A673 (cell line): Measurements from ENCODE around the gene CCL13. TPM values are rescaled to one million over a fixed set of nuclear protein-coding genes. Genes with fewer than 3 reads are reported as not detected.

Source experiments
- BruUV-seq: library from RNA; stranded (reverse); fragments of 400-500 nt; replicated peaks from 2 replicates; lab custom pipeline; 2021; lab: Mats Ljungman, UMichigan
- CTCF ChIA-PET: fragments of 300-600 bp; sonication (Branson Sonifier 250); formaldehyde crosslinking; loops from one replicate; lab custom pipeline; 2022; ENCODE audit warnings: antibody characterized with exemption; lab: Charles Lee
- POLR2A ChIA-PET: fragments of 300-600 bp; sonication (Branson Sonifier 250); formaldehyde crosslinking; loops from one replicate; lab custom pipeline; 2022; ENCODE audit warnings: antibody characterized with exemption; ENCODE audit not compliant: low non-redundant PET; lab: Charles Lee
- DNase-seq: peaks from one replicate; pipeline ENCODE4 v3.0.0-alpha.2; 2015; ENCODE audit warnings: low spot score
- H3K27ac ChIP-seq: fragments of 200-600 bp; sonication (generic); 2 replicates; pipeline ENCODE4 v1.5.1; 2016; ENCODE audit warnings: mixed run types, low read depth, mild to moderate bottlenecking, mixed read lengths, antibody characterized with exemption, low read length; ENCODE audit not compliant: poor library complexity, severe bottlenecking
- H3K27me3 ChIP-seq: fragments of 200-600 bp; sonication (generic); replicated peaks from 2 replicates; pipeline ENCODE4 v1.6.1; 2017; ENCODE audit warnings: mixed run types, low read depth, mild to moderate bottlenecking, mixed read lengths, antibody characterized with exemption, low read length; ENCODE audit not compliant: insufficient read depth, poor library complexity
- H3K36me3 ChIP-seq: fragments of 200-600 bp; sonication (generic); 2 replicates; pipeline ENCODE4 v1.6.1; 2016; ENCODE audit warnings: mixed run types, mild to moderate bottlenecking, mixed read lengths, antibody characterized with exemption, low read length; ENCODE audit not compliant: insufficient read depth, poor library complexity, severe bottlenecking
- H3K4me1 ChIP-seq: fragments of 200-600 bp; sonication (generic); 2 replicates; pipeline ENCODE4 v1.6.1; 2017; ENCODE audit warnings: mixed run types, mild to moderate bottlenecking, mixed read lengths, antibody characterized with exemption, low read length; ENCODE audit not compliant: insufficient read depth, poor library complexity, severe bottlenecking
- H3K4me3 ChIP-seq: fragments of 200-600 bp; sonication (generic); 2 replicates; pipeline ENCODE4 v1.5.1; 2016; ENCODE audit warnings: low read depth, mixed run types, mild to moderate bottlenecking, mixed read lengths, low read length; ENCODE audit not compliant: poor library complexity, severe bottlenecking
- H3K9me3 ChIP-seq: fragments of 200-600 bp; sonication (generic); 2 replicates; pipeline ENCODE4 v1.6.1; 2016; ENCODE audit warnings: mixed run types, low read depth, mild to moderate bottlenecking, mixed read lengths, antibody characterized with exemption, low read length; ENCODE audit not compliant: poor library complexity, severe bottlenecking
- EZH2 ChIP-seq: fragments of 200-600 bp; sonication (generic); IDR thresholded peaks from 2 replicates; pipeline ENCODE4 v1.6.1; 2017; ENCODE audit warnings: borderline replicate concordance, low read depth, mild to moderate bottlenecking, mixed read lengths, antibody characterized with exemption, low read length; ENCODE audit not compliant: poor library complexity, severe bottlenecking
- intact Hi-C: fragments of 100-400 bp; cut with micrococcal nuclease; formaldehyde crosslinking; loops from one replicate; pipeline ENCODE4 v1.10.0; 2022; ENCODE audit not compliant: unreplicated experiment
- total RNA-seq: library from RNA; stranded (reverse); gene quantifications from 2 replicates; pipeline ENCODE4 v1.2.3, GENCODE V29; 2021
- TF ChIP-seq, protein P1 (sequence below): fragments of 300-800, 200-600 bp; sonication (generic); conservative IDR thresholded peaks from 2 replicates; pipeline ENCODE4 v1.5.1; 2017; ENCODE audit warnings: low read depth, mild to moderate bottlenecking, antibody characterized with exemption, low read length, moderate library complexity, mixed read lengths

CCL13 gene
- total RNA-seq, 1 experiment from 2014 or later: not detected

DNA sequence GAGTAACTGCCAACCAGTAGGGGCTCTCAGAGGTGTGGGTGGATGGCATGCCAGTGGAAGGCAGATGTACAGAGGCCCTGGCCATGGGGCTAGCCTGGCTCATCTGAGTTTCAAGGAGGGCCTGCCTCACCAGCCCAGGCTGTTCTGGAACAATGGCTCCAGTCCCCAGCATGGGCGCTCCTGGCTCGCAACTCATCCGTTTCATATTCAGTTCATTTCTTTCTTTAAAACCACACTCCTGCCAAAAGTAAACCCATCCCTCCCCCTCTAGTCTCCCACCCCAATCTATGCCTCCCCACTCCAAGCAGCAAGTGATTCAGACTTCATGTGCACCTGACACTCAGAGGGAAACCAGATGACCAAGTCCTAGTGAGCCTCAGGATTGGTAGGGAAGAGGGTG is 2.4 kb downstream of the CCL13 start:
- no peak for TF ChIP-seq EZH2
- TF ChIP-seq, protein P1, sequence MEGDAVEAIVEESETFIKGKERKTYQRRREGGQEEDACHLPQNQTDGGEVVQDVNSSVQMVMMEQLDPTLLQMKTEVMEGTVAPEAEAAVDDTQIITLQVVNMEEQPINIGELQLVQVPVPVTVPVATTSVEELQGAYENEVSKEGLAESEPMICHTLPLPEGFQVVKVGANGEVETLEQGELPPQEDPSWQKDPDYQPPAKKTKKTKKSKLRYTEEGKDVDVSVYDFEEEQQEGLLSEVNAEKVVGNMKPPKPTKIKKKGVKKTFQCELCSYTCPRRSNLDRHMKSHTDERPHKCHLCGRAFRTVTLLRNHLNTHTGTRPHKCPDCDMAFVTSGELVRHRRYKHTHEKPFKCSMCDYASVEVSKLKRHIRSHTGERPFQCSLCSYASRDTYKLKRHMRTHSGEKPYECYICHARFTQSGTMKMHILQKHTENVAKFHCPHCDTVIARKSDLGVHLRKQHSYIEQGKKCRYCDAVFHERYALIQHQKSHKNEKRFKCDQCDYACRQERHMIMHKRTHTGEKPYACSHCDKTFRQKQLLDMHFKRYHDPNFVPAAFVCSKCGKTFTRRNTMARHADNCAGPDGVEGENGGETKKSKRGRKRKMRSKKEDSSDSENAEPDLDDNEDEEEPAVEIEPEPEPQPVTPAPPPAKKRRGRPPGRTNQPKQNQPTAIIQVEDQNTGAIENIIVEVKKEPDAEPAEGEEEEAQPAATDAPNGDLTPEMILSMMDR: no peak
- no peak for DNase-seq
- POLR2A ChIA-PET: no interaction called here
- Histone ChIP-seq H3K27ac (no peak overlapping the region), H3K9me3 (no peaks in the 10 kb centered on the region), H3K36me3 (no peaks in the 10 kb centered on the region), H3K4me1 (no peaks in the 10 kb centered on the region), H3K27me3 (no peaks in the 10 kb centered on the region), H3K4me3 (no peak overlapping the region)
- CTCF ChIA-PET: no interaction called here
- intact Hi-C loops: no loop called here
- no TSS peak for BruUV-seq

GRCh38 chr17:34360601-34361270 is 4.5 kb downstream of the CCL13 start:
- CTCF ChIA-PET: interaction anchor here (1.4 to 1.7 kb wide), 2 partner anchors 161 to 189 kb away, joined by 7 to 10 read pairs; no protein-coding TSS in a partner anchor
- Histone ChIP-seq H3K9me3 (no peaks in the 10 kb centered on the region), H3K4me1 (no peaks in the 10 kb centered on the region), H3K27me3 (no peaks in the 10 kb centered on the region), H3K27ac (no peak overlapping the region), H3K36me3 (no peaks in the 10 kb centered on the region), H3K4me3 (no peak overlapping the region)
- no TSS peak for BruUV-seq
- intact Hi-C loops: loop anchor here (1.0 kb wide), 1 partner anchor 160 kb away; no protein-coding TSS in a partner anchor
- POLR2A ChIA-PET: no interaction called here
- TF ChIP-seq EZH2: no peak
- TF ChIP-seq, protein P1: no peak
- no peak for DNase-seq

GRCh38 chr17:34361478-34362061 is 5.3 kb downstream of the CCL13 start:
- no peaks in the 10 kb centered on the region for H3K9me3 ChIP-seq
- H3K4me1 ChIP-seq: no peaks in the 10 kb centered on the region
- intact Hi-C loops: loop anchor here (1.0 kb wide), 1 partner anchor 161 kb away; no protein-coding TSS in a partner anchor
- H3K36me3 ChIP-seq: no peaks in the 10 kb centered on the region
- BruUV-seq: no TSS peak
- CTCF ChIA-PET: interaction anchor here (1.4 to 1.7 kb wide), 2 partner anchors 161 to 190 kb away, joined by 7 to 10 read pairs; no protein-coding TSS in a partner anchor
- TF ChIP-seq, protein P1: peak; percentile 83
- no peak for TF ChIP-seq EZH2
- no peak overlapping the region for H3K27ac ChIP-seq
- POLR2A ChIA-PET: no interaction called here
- no peaks in the 10 kb centered on the region for H3K27me3 ChIP-seq
- no peak overlapping the region for H3K4me3 ChIP-seq
- DNase-seq: peak; percentile 58
